Pancreas (tissue), 10 donors: ENCODE results near the gene STK24. TPM values are rescaled to one million over a fixed set of nuclear protein-coding genes. Genes with fewer than 3 reads are reported as not detected.
A peak's percentile ranks its signal among the peaks of the same experiment; 100 is the strongest.

Experiments
- ATAC-seq, 4 donors: fragments of 200-7000 bp; cut with Tn5 transposase; one replicate each; pipeline versions ENCODE4 v1.8.0 to v1.9.1; 2020; ENCODE audit warnings: mild to moderate bottlenecking in 4 of 4, moderate library complexity in 4 of 4
- DNase-seq, 6 donors: peaks; one replicate each; pipeline ENCODE4 v3.0.0-alpha.2; 2020
- FAIRE-seq: peaks from 2 replicates; lab custom pipeline; 2012; peaks lifted over from hg19 to GRCh38; lab: Jason Lieb, UNC
- H3K27ac ChIP-seq, 4 donors: fragments of 200-600 bp; sonication (generic); 1 replicate in 3 of 4; 2 replicates in 1 of 4; pipeline versions ENCODE4 v1.5.0 to v1.8.0; 2020
- H3K27me3 ChIP-seq, 4 donors: fragments of 200-600 bp; one replicate each; pipeline ENCODE4 v1.8.0; 2021
- H3K36me3 ChIP-seq, 3 donors: fragments of 200-600 bp; sonication (generic) in 1 of 3; one replicate each; pipeline versions ENCODE4 v1.5.0 to v1.8.0; 2020 to 2021
- H3K4me1 ChIP-seq, 3 donors: fragments of 200-600 bp; one replicate each; pipeline ENCODE4 v1.8.0; 2021
- H3K4me3 ChIP-seq, 4 donors: fragments of 200-600 bp; sonication (generic) in 2 of 4; one replicate each; pipeline versions ENCODE4 v1.5.0 to v1.8.0; 2020 to 2021
- H3K9me3 ChIP-seq, 4 donors: fragments of 200-600 bp; one replicate each; pipeline ENCODE4 v1.8.0; 2021
- CTCF ChIP-seq, 4 donors: fragments of 200-600 bp; sonication (generic) in 3 of 4; IDR thresholded peaks; one replicate each; pipeline versions ENCODE4 v1.5.0 to v1.8.0; 2021; ENCODE audit warnings: antibody characterized with exemption in 4 of 4
- WGBS, 2 donors: extraction: QIAGEN DNeasy Blood & Tissue Kit; methylation state at CpG; one replicate each; pipeline ENCODE4 v1.1.7; 2013; 5-methylcytosine and 5-hydroxymethylcytosine counted together
- intact Hi-C, 3 donors: fragments of 100-400 bp; cut with DNase I; formaldehyde crosslinking; loops; one replicate each; pipeline versions ENCODE4 v1.11.1 to v1.14.2; 2022
- polyA plus RNA-seq, 2 donors: library from polyadenylated mRNA; stranded (reverse); fragments of 200-250 nt; gene quantifications; one replicate each; pipeline ENCODE4 v1.2.3, GENCODE V29; 2013
- total RNA-seq, 6 donors: library from RNA; stranded (reverse); fragmentation: NEBNext Ultra II Directional in 4 of 6; extraction: Animal tissue kit (Norgen Biotek cat#: 25700) in 4 of 6; gene quantifications; one replicate each; pipeline versions ENCODE4 v1.2.1 to v1.2.4, GENCODE V29; 2021 to 2023
- donor health status: healthy with polysubstance abuse.
- donor health status: DM: no; HTN: no; CAD: no; lungs with moderate emphysema.
- donor health status: DM: no; HTN: no; CAD: no.
- donor health status: control.
- donor health status: control.
- donor health status: Bipolar disorder and iron deficiency.
- donor health status: DM: yes; HTN: yes; CAD: no.
- donor health status: DM: no; HTN: no; CAD: no.
- donor health status: DM: no; HTN: no; CAD: no.
- donor health status: DM: yes; HTN: yes; CAD: no.

The STK24 gene
- total and polyA plus RNA-seq, 8 donors: 15.5 to 55.7 (median 37.4) TPM

DNA sequence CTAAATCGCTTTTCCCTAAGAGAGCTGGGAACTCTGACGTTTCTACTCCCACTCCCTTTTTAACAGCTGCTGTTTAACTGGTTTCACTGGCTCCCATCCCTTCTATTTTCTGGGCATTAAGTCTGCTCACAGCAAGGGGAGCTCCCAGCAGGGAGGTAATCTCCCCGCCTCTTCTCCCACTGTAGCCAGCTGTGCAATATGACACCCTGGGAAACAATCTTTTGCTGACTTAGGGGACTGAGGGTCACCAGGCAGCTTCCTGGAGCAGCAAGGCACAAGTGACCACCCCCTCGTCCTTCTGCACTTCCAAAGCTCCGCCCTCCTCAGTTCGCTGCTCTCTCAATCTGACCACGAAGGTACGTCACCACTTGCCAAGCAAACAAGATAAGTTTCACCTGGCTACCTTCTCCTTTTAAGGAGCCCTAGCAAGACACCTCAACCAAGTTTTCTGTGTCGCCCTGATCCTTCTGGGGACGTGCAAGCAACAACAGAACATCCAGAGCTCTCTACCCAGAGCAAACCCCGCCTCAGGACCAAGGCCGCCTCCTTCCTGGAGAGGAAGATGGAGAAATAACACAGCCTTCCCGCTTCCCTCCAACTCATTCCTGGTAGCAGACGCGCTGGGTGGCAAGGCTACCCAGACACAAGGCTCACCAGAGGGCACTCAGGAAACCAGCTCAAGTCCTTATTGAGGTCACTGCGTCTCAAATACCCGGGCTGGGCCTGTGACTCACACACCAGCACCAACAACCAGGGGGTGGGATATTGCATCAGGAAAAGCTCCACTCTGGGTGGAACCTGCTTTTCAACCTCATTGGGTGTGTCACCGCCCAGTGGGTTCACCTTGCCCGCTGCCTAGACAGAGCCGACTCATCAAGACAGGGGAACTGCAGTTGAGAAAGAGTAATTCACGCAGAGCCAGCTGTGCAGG is 92.4 kb downstream of the STK24 start:
- H3K4me1 ChIP-seq: peaks cover 33 to 51% (median 49%) of the 10 kb centered on the region in 3 donors
- peak overlapping the region; percentile 81 to 99 (median 96) for H3K27ac ChIP-seq
- intact Hi-C loops: loop anchor here in 1 of 3 donors (10.0 kb wide), 1 partner anchor 90 kb away; the partner anchor contains the start of gene STK24
- WGBS, 2 donors: 15 to 17% methylated on average over 21 of the region's 21 CpGs
- H3K36me3 ChIP-seq: no peaks in the 10 kb centered on the region
- FAIRE-seq (no peak), ATAC-seq (peak; percentile 84 to 87 (median 86)), DNase-seq (peak; percentile 74 to 93 (median 87))
- TF ChIP-seq CTCF (IDR thresholded peaks at IDR 0.05): no peak
- peak overlapping the region in 2 of 4 donors; percentile 6 for H3K4me3 ChIP-seq
- no peaks in the 10 kb centered on the region for H3K27me3 ChIP-seq
- no peaks in the 10 kb centered on the region for H3K9me3 ChIP-seq

- FAIRE-seq (no peak), ATAC-seq (peak in 2 of 4 donors; percentile 6 to 9), DNase-seq (peak in 1 of 6 donors; percentile 15)
- Histone ChIP-seq H3K9me3 (no peaks in the 10 kb centered on the region), H3K27me3 (no peaks in the 10 kb centered on the region), H3K27ac (peak overlapping the region; percentile 81 to 99 (median 96)), H3K36me3 (no peaks in the 10 kb centered on the region), H3K4me3 (peak overlapping the region in 2 of 4 donors; percentile 6), H3K4me1 (peaks cover 33 to 49% (median 48%) of the 10 kb centered on the region in 3 donors)
- intact Hi-C loops: loop anchor here in 1 of 3 donors (10.0 kb wide), 1 partner anchor 91 kb away; the partner anchor contains the start of gene STK24
- WGBS, 2 donors: 24 to 33% methylated on average over 14 of the region's 14 CpGs
- no peak for TF ChIP-seq CTCF (IDR thresholded peaks at IDR 0.05)
These were observed 93.2 kb downstream of the STK24 start for GRCh38 chr13:98483601-98484288.

DNA sequence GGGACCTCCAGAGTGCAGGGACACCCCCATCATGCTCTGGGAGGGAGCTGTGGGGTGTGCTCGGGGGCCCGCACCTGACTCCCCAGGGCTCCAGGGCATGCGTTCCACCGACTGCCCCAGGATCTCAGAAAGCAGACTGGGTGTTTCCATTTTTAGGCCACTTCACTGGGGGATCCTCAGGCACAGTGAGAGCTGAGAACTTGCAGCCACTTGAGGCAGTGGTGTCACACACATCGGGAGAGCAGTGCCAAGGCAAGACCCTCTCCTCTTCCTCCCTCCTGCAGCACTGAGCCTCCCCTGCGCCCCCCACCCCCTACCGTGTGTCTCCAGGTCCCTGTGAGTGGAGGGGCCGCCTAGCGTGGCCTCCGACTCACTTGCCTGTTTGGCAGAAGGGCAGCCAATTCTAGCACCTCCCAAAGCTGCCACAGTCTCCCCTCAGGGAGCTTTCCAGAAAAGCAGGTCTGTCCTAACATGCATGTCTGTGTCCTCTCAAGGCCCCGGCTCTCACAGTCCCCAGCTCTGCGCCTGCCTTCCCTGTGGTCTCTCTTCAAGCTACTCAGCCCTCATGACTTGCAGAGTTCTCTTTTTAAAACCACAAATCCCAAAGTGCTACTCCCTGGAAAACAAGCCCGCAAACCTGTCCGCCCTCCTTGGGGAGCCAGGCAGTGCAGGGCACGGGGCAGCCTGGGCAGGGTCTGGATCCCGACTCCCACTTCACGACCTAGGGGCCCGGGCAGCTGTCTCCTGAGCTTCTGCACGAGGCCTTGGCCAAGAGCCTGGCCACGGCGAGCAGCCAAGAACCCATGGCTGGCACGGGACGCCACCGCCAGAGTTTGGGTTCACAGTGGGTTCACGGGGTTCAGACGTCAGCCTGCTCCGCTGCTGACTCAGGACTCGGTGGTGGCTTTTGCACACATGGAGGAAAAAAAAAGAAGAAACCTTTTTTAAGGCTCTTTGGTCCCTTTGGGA is 94.1 kb downstream of the STK24 start:
- Histone ChIP-seq H3K4me1 (peaks cover 33 to 49% (median 48%) of the 10 kb centered on the region in 3 donors), H3K9me3 (no peaks in the 10 kb centered on the region), H3K27ac (peak overlapping the region; percentile 14 to 99 (median 60)), H3K4me3 (peak overlapping the region in 2 of 4 donors; percentile 6), H3K36me3 (no peaks in the 10 kb centered on the region), H3K27me3 (no peaks in the 10 kb centered on the region)
- no peak for FAIRE-seq
- 32 to 40% methylated on average over 27 to 28 of the region's 28 CpGs for WGBS, 2 donors
- peak; percentile 31 to 58 (median 42) for ATAC-seq
- intact Hi-C loops: loop anchor here in 1 of 3 donors (10.0 kb wide), 1 partner anchor 92 kb away; the partner anchor contains the start of gene STK24
- peak; percentile 70 to 89 (median 82) for DNase-seq
- TF ChIP-seq CTCF (IDR thresholded peaks at IDR 0.05): no peak
